Panc1 (cell line): ENCODE results near the gene APOBEC2. TPM values are rescaled to one million over a fixed set of nuclear protein-coding genes. Genes with fewer than 3 reads are reported as not detected.
A peak's percentile ranks its signal among the peaks of the same experiment; 100 is the strongest.

Experiments used
- ATAC-seq: fragments of 200-7000 bp; cut with Tn5 transposase; 2 replicates; pipeline ENCODE4 v1.9.1; 2020; ENCODE audit warnings: mild to moderate bottlenecking, moderate library complexity
- BruUV-seq: library from RNA; stranded (reverse); fragments of 400-500 nt; replicated peaks from 2 replicates; lab custom pipeline; 2021; lab: Mats Ljungman, UMichigan
- CTCF ChIA-PET: fragments of 300-600 bp; sonication (Branson Sonifier 250); formaldehyde crosslinking; loops from one replicate; lab custom pipeline; 2022; ENCODE audit warnings: antibody characterized with exemption; lab: Charles Lee
- POLR2A ChIA-PET: fragments of 300-600 bp; sonication (Branson Sonifier 250); formaldehyde crosslinking; loops from one replicate; lab custom pipeline; 2022; ENCODE audit warnings: antibody characterized with exemption; lab: Charles Lee
- DNase-seq: peaks from one replicate; pipeline ENCODE4 v3.0.0-alpha.2; 2010; ENCODE audit warnings: low read depth, low spot score
- H3K27ac ChIP-seq: 2 replicates; pipeline ENCODE4 v1.5.1; 2011; ENCODE audit warnings: mild to moderate bottlenecking, low read length, inconsistent platforms
- H3K27me3 ChIP-seq: fragments of 200-500 bp; sonication (Bioruptor generic); 2 replicates; pipeline ENCODE4 v1.6.0; 2014; ENCODE audit warnings: low read length, inconsistent platforms; ENCODE audit not compliant: control insufficient read depth, insufficient read depth
- H3K36me3 ChIP-seq: fragments of 200-500 bp; sonication (Bioruptor generic); 2 replicates; pipeline ENCODE4 v1.5.1; 2014; ENCODE audit warnings: inconsistent platforms, mild to moderate bottlenecking, low read length, moderate library complexity; ENCODE audit not compliant: control insufficient read depth, insufficient read depth
- H3K4me1 ChIP-seq: 2 replicates; pipeline ENCODE4 v1.5.1; 2011; ENCODE audit warnings: inconsistent platforms, mild to moderate bottlenecking, low read length, moderate library complexity; ENCODE audit not compliant: control insufficient read depth, insufficient read depth
- H3K4me3 ChIP-seq, 2 experiments: 2 replicates each; pipeline ENCODE4 v1.5.1; 2011 to 2012; ENCODE audit warnings: low read depth in 2 of 2, low read length in 2 of 2, mild to moderate bottlenecking in 2 of 2, inconsistent platforms in 1 of 2, moderate library complexity in 1 of 2
- H3K9me3 ChIP-seq: fragments of 200-500 bp; sonication (Bioruptor generic); 2 replicates; pipeline ENCODE4 v1.5.1; 2014; ENCODE audit warnings: low read depth, mild to moderate bottlenecking, inconsistent platforms, low read length, moderate library complexity; ENCODE audit not compliant: control insufficient read depth, insufficient read depth
- CTCF ChIP-seq: fragments of 450-650 bp; IDR thresholded peaks from 2 replicates; pipeline ENCODE4 v1.5.1; 2017; ENCODE audit warnings: mild to moderate bottlenecking
- POLR2AphosphoS5 ChIP-seq: IDR thresholded peaks from 2 replicates; pipeline ENCODE4 v1.6.1; 2012; ENCODE audit warnings: mild to moderate bottlenecking, low read depth, low read length, moderate library complexity
- REST ChIP-seq, 2 experiments: IDR thresholded peaks; 2 replicates each; pipeline ENCODE4 v1.6.1; 2011 to 2012; ENCODE audit warnings: low read depth in 2 of 2, control low read depth in 1 of 2, low read length in 1 of 2, mild to moderate bottlenecking in 1 of 2, moderate library complexity in 1 of 2; ENCODE audit not compliant: insufficient read depth in 1 of 2
- SIN3A ChIP-seq: IDR thresholded peaks from 2 replicates; pipeline ENCODE4 v1.6.1; 2012; ENCODE audit warnings: low read depth, mild to moderate bottlenecking, low read length, moderate library complexity, borderline replicate concordance; ENCODE audit not compliant: insufficient read depth
- TCF7L2 ChIP-seq: IDR thresholded peaks from 2 replicates; pipeline ENCODE4 v1.6.1; 2011; ENCODE audit warnings: mild to moderate bottlenecking, low read depth, low read length, inconsistent platforms
- in situ Hi-C: cut with HindIII; loops from 2 replicates; pipeline ENCODE4 v1.10.0; 2016; ENCODE audit warnings: low sequenced_read_pairs, low pct_unique_long_range_greater_than_20kb
- intact Hi-C: fragments of 100-400 bp; cut with micrococcal nuclease; formaldehyde crosslinking; loops from one replicate; pipeline ENCODE4 v1.10.0; 2022; ENCODE audit not compliant: unreplicated experiment
- total RNA-seq: library from RNA; stranded (reverse); gene quantifications from one replicate; pipeline ENCODE4 v1.2.1, GENCODE V29; 2021; ENCODE audit not compliant: unreplicated experiment

APOBEC2 gene
- total RNA-seq, 1 experiment from 2014 or later = not detected

- Histone ChIP-seq H3K27ac (peak overlapping the region; percentile 71; the same call in 1 of the 2 replicates), H3K4me1 (no peaks in the 10 kb centered on the region; the same call in none of the 2 replicates), H3K9me3 (no peaks in the 10 kb centered on the region), H3K4me3 (no peak overlapping the region), H3K27me3 (no peaks in the 10 kb centered on the region), H3K36me3 (no peaks in the 10 kb centered on the region)
- in situ Hi-C loops (no loop called here), intact Hi-C loops (loop anchor here (5.0 kb wide), 1 partner anchor 101 kb away; no protein-coding TSS in a partner anchor)
- TF ChIP-seq SIN3A (no peak), CTCF (no peak), REST (IDR thresholded peaks at IDR 0.05; ENCODE audit: insufficient read depth in 1 of 2, low read depth in 2 of 2, low read length in 1 of 2) (no peak)
- CTCF ChIA-PET = no interaction called here
- no peak for ATAC-seq
- DNase-seq = no peak
- no TSS peak for BruUV-seq
- POLR2A ChIA-PET = interaction anchor here (0.5 kb wide), 1 partner anchor 49 kb away, joined by 3 read pairs; no protein-coding TSS in a partner anchor
Observed at GRCh38 chr6:41008011-41008410, 45.0 kb upstream of the APOBEC2 start.

GRCh38 chr6:41009669-41010068 is 43.3 kb upstream of the APOBEC2 start:
- no peak for DNase-seq
- Histone ChIP-seq H3K27me3 (no peaks in the 10 kb centered on the region), H3K9me3 (no peaks in the 10 kb centered on the region), H3K4me1 (no peaks in the 10 kb centered on the region; the same call in none of the 2 replicates), H3K27ac (peak overlapping the region; percentile 71; the same call in 1 of the 2 replicates), H3K4me3 (no peak overlapping the region), H3K36me3 (no peaks in the 10 kb centered on the region)
- ChIA-PET CTCF (no interaction called here), POLR2A (no interaction called here)
- in situ Hi-C loops = no loop called here
- intact Hi-C loops = loop anchor here (5.0 kb wide), 1 partner anchor 102 kb away; no protein-coding TSS in a partner anchor
- no TSS peak for BruUV-seq
- ATAC-seq = no peak
- TF ChIP-seq SIN3A (no peak), REST (IDR thresholded peaks at IDR 0.05; ENCODE audit: insufficient read depth in 1 of 2, low read depth in 2 of 2, low read length in 1 of 2) (no peak), TCF7L2 (no peak), POLR2AphosphoS5 (no peak), CTCF (no peak)
